Aorta (tissue), 5 donors: ENCODE data around the gene ITGA6. TPM values are rescaled to one million over a fixed set of nuclear protein-coding genes. Genes with fewer than 3 reads are reported as not detected.
A peak's percentile ranks its signal among the peaks of the same experiment; 100 is the strongest.

Experiments
- ATAC-seq: fragments of 200-7000 bp; cut with Tn5 transposase; one replicate; pipeline ENCODE4 v1.9.1; 2022; ENCODE audit warnings: moderate library complexity; ENCODE audit not compliant: low FRiP score
- DNase-seq, 2 donors: peaks; one replicate each; pipeline ENCODE4 v3.0.0-alpha.2; 2020
- H3K27ac ChIP-seq, 2 donors: one replicate each; pipeline ENCODE4 v1.5.1; 2013; ENCODE audit warnings: low read length in 2 of 2, mild to moderate bottlenecking in 2 of 2, moderate library complexity in 2 of 2, control low read depth in 1 of 2, inconsistent platforms in 1 of 2, low read depth in 1 of 2
- H3K27me3 ChIP-seq, 2 donors: one replicate each; pipeline ENCODE4 v1.6.1; 2013; ENCODE audit warnings: control low read depth in 1 of 2, low read length in 1 of 2, mild to moderate bottlenecking in 1 of 2, moderate library complexity in 1 of 2; ENCODE audit not compliant: insufficient read depth in 2 of 2, control insufficient read depth in 1 of 2
- H3K36me3 ChIP-seq, 2 donors: one replicate each; pipeline ENCODE4 v1.6.1; 2013; ENCODE audit warnings: control low read depth in 1 of 2, low read length in 1 of 2, mild to moderate bottlenecking in 1 of 2; ENCODE audit not compliant: insufficient read depth in 2 of 2, control insufficient read depth in 1 of 2
- H3K4me1 ChIP-seq, 2 donors: one replicate each; pipeline ENCODE4 v1.6.1; 2013; ENCODE audit warnings: low read length in 2 of 2, control low read depth in 1 of 2, mild to moderate bottlenecking in 1 of 2, moderate library complexity in 1 of 2; ENCODE audit not compliant: insufficient read depth in 2 of 2, control insufficient read depth in 1 of 2
- H3K4me3 ChIP-seq, 2 donors: one replicate each; pipeline ENCODE4 v1.5.1; 2013; ENCODE audit warnings: low read length in 2 of 2, control low read depth in 1 of 2, mild to moderate bottlenecking in 1 of 2
- H3K9me3 ChIP-seq: one replicate; pipeline ENCODE4 v1.6.1; 2013; ENCODE audit warnings: mild to moderate bottlenecking, low read length; ENCODE audit not compliant: control insufficient read depth
- WGBS, 2 donors: extraction: QIAGEN DNeasy Blood & Tissue Kit; methylation state at CpG; one replicate each; pipeline ENCODE4 v1.1.7; 2013; 5-methylcytosine and 5-hydroxymethylcytosine counted together
- intact Hi-C, 2 donors: fragments of 100-400 bp; cut with DNase I; formaldehyde crosslinking; loops; one replicate each; pipeline versions ENCODE4 v1.14.2 to v1.15.0; 2022
- polyA plus RNA-seq, 2 donors: library from polyadenylated mRNA; stranded (reverse); fragments of 200-250 nt; gene quantifications; one replicate each; pipeline ENCODE4 v1.2.3, GENCODE V29; 2013
- total RNA-seq, 2 donors: library from RNA; stranded (reverse); fragmentation: NEBNext Ultra II Directional; extraction: Animal tissue kit (Norgen Biotek cat#: 25700); gene quantifications; one replicate each; pipeline ENCODE4 v1.2.1, GENCODE V29; 2021
- donor health status: healthy with polysubstance abuse.
- donor health status: Bipolar disorder and iron deficiency.
- donor health status: DM: no; HTN: no; CAD: no.
- donor health status: DM: no; HTN: no; CAD: no.
- donor health status: DM: yes; HTN: yes; CAD: no.

ITGA6 gene
- total and polyA plus RNA-seq, 4 donors = 0.46 to 67.6 (median 26.5) TPM

DNA sequence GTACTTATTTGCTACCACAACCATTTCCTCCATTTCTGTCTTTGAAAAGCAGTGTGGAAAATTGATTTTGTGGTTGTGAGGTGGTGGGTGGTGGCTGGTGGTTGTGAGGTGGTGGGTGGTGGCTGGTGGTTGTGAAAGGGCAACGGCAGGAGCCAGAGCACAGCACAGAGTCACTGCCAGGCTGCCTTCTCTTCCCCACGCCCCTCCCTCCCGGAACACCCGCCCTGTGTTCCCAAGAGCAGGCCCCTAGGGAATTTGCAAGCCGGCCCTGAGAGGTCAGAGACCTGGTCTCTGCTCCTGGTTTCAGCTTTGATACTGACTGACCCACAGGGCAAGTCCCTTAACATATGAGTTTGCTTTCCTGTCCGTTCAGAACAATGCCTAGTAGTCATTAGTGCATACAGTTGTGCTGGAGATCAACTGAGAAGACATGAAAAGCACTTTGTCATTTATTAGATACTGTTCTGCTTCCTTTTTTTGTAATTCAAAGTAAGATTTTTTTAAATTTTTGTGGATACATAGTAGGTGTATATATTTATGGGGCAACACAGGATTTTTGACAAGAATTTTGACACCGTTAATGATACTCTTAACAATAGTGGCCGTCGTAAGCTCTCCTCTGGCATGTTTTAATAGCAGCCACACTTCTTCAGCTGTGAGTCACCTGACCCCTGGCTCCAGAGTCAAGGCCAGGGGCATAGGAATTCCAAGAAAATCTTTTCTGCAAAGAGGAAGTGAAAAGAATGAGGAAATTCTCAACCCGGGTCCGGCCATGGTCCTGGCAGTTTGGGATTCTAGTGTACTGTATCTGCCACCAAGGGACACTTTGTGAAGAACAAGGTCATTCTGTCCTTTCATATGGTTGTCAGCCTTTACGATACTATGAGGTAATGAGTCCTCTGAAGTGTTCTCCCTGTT, 53.2 kb downstream of the ITGA6 start:
- DNase-seq (no peak), ATAC-seq (peak; percentile 63)
- Histone ChIP-seq H3K27me3 (no peaks in the 10 kb centered on the region), H3K4me1 (no peaks in the 10 kb centered on the region), H3K27ac (no peak overlapping the region), H3K4me3 (no peak overlapping the region), H3K36me3 (peaks cover 1 to 4% of the 10 kb centered on the region in 2 donors), H3K9me3 (no peaks in the 10 kb centered on the region)
- intact Hi-C loops = no loop called here
- WGBS, 2 donors = 72 to 81% methylated on average over 9 to 12 of the region's 12 CpGs

- WGBS, 2 donors = 69 to 81% methylated on average over 7 of the region's 7 CpGs
- no peaks in the 10 kb centered on the region for H3K27me3 ChIP-seq
- intact Hi-C loops = no loop called here
- H3K9me3 ChIP-seq = no peaks in the 10 kb centered on the region
- DNase-seq (no peak), ATAC-seq (no peak)
- no peak overlapping the region for H3K27ac ChIP-seq
- no peaks in the 10 kb centered on the region for H3K4me1 ChIP-seq
- H3K4me3 ChIP-seq = no peak overlapping the region
- H3K36me3 ChIP-seq = peaks cover 1 to 4% of the 10 kb centered on the region in 2 donors
These were observed 54.3 kb downstream of the ITGA6 start for GRCh38 chr2:172481507-172482262.

- H3K27me3 ChIP-seq = no peaks in the 10 kb centered on the region
- H3K4me1 ChIP-seq = no peaks in the 10 kb centered on the region
- ATAC-seq (no peak), DNase-seq (no peak)
- peaks cover 3 to 4% of the 10 kb centered on the region in 2 donors for H3K36me3 ChIP-seq
- intact Hi-C loops = no loop called here
- H3K9me3 ChIP-seq = no peaks in the 10 kb centered on the region
- H3K27ac ChIP-seq = no peak overlapping the region
- 40 to 45% methylated on average over 4 of the region's 4 CpGs for WGBS, 2 donors
- H3K4me3 ChIP-seq = no peak overlapping the region
These were observed 56.9 kb downstream of the ITGA6 start for GRCh38 chr2:172484253-172484652.

GRCh38 chr2:172484706-172485105, 57.3 kb downstream of the ITGA6 start:
- Histone ChIP-seq H3K27ac (no peak overlapping the region), H3K9me3 (no peaks in the 10 kb centered on the region), H3K27me3 (no peaks in the 10 kb centered on the region), H3K4me3 (no peak overlapping the region), H3K4me1 (no peaks in the 10 kb centered on the region), H3K36me3 (peaks cover 3 to 4% of the 10 kb centered on the region in 2 donors)
- ATAC-seq (no peak), DNase-seq (no peak)
- 87 to 88% methylated on average over 2 of the region's 2 CpGs for WGBS, 2 donors
- intact Hi-C loops = no loop called here

DNA sequence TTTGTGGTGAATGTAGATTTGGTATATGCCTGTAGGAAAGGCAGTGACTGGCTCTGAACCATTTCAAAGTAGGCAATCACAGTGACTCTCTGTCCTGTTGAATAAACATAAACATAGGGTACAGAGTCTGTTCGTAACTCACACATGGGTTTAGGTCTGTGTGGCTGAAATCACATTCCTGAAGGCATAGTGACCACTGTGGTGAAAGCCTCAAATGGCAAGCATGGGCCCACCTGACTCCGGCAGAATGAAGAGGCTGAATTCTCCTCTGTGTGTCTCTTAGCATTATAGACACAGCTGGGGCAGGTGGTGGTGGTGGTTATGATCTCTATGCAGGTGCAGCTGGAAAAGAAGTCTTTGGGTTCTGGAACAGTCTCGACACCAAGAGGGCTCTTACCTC, 61.2 kb downstream of the ITGA6 start:
- no peak for ATAC-seq
- Histone ChIP-seq H3K4me1 (no peaks in the 10 kb centered on the region), H3K27ac (no peak overlapping the region), H3K36me3 (peaks cover 3 to 5% of the 10 kb centered on the region in 2 donors), H3K9me3 (no peaks in the 10 kb centered on the region), H3K4me3 (no peak overlapping the region), H3K27me3 (no peaks in the 10 kb centered on the region)
- intact Hi-C loops = no loop called here
- WGBS, 2 donors = 83 to 92% methylated on average over 3 of the region's 3 CpGs
- DNase-seq = no peak

DNA sequence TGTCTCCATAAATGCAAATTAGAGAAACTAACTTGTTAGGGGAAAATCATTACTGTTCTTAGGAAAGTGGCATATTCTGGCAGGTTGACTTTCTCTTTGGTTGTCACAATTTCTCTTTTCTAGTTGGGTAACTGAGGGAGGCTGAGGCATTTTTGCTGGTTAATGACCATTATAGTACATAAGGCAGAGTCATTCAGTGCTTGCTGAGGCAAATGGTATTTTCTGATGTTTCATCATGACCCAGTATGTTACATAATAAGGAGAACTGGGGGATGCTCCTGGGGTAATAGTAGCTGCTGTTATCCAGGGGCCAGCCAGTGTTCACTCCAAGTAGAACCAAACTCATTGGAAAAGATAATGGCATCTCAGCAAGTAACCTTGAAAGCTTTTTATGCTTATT, 62.3 kb downstream of the ITGA6 start:
- DNase-seq = no peak
- H3K36me3 ChIP-seq = peaks cover 5% of the 10 kb centered on the region in 2 donors
- no peak for ATAC-seq
- intact Hi-C loops = no loop called here
- no peaks in the 10 kb centered on the region for H3K9me3 ChIP-seq
- H3K4me3 ChIP-seq = no peak overlapping the region
- no peaks in the 10 kb centered on the region for H3K4me1 ChIP-seq
- H3K27me3 ChIP-seq = no peaks in the 10 kb centered on the region
- H3K27ac ChIP-seq = no peak overlapping the region

DNA sequence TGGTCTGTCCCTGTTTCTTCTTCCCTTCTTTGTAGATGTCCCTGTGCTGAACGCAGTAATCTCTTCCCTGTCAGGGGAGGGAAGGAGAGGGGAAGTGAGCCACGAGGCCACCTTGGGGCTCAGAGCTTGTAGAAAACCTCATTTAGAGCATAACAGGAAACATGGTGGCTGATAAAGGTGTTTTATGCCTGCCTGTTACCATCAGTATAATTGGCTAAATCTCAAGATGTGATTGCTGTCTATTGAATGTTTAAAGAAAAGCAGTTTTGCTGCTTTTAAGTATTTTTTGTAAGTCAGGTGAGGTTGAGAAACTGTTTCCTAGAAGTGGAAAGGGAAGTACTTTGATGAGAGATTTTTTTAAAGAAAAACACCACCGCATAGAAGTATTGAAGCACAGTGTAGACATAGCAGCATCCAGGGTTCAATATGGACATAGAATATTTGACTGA, 68.8 kb downstream of the ITGA6 start:
- 65 to 76% methylated on average over 2 to 3 of the region's 3 CpGs for WGBS, 2 donors
- intact Hi-C loops = no loop called here
- Histone ChIP-seq H3K4me3 (no peak overlapping the region), H3K4me1 (no peaks in the 10 kb centered on the region), H3K9me3 (no peaks in the 10 kb centered on the region), H3K27ac (no peak overlapping the region), H3K36me3 (peaks cover 2 to 8% of the 10 kb centered on the region in 2 donors), H3K27me3 (no peaks in the 10 kb centered on the region)
- DNase-seq (no peak), ATAC-seq (no peak)

GRCh38 chr2:172507199-172507598, 79.8 kb downstream of the ITGA6 start:
- no peak for DNase-seq
- peaks cover 0 to 3% of the 10 kb centered on the region in 2 donors for H3K36me3 ChIP-seq

More at GRCh38 chr2:172507199-172507598, 79.8 kb downstream of the ITGA6 start:
- no peaks in the 10 kb centered on the region for H3K27me3 ChIP-seq
- H3K4me1 ChIP-seq = no peaks in the 10 kb centered on the region
- peaks cover 5% of the 10 kb centered on the region for H3K9me3 ChIP-seq
- ATAC-seq = no peak
- WGBS, 2 donors = 96 to 97% methylated on average over 4 of the region's 4 CpGs
- H3K4me3 ChIP-seq = no peak overlapping the region
- intact Hi-C loops = no loop called here
- H3K27ac ChIP-seq = no peak overlapping the region
